ENCODE measurements around the gene RCAN1.
A peak's percentile ranks its signal among the peaks of the same experiment; 100 is the strongest.
"Not testable (repeated sequence)": the region's sequence is repeated elsewhere in the genome, so short reads cannot be mapped to it uniquely, and the experiment has no call there.

The RCAN1 gene

GRCh38 chr21:34511787-34512455 is 103.0 kb downstream of the RCAN1 start, which contains the start of gene KCNE1:
TSS of gene KCNE1 (minus strand) at chr21:34512210. CDS start at chr21:34449634, 62,576 bp downstream.
- DNase-seq, result no peak

GRCh38 chr21:34511181-34511580 is 103.7 kb downstream of the RCAN1 start:
- peak; percentile 18 for DNase-seq

GRCh38 chr21:34510148-34511142 is 104.5 kb downstream of the RCAN1 start:
- peak; percentile 79 for DNase-seq

GRCh38 chr21:34509151-34509550 is 105.8 kb downstream of the RCAN1 start:
- DNase-seq, result peak; percentile 29

GRCh38 chr21:34504595-34504994 is 110.3 kb downstream of the RCAN1 start:
- DNase-seq, result no peak

GRCh38 chr21:34502480-34503106 is 112.3 kb downstream of the RCAN1 start:
- no peak for DNase-seq

GRCh38 chr21:34501716-34502115 is 113.2 kb downstream of the RCAN1 start:
- no peak for DNase-seq

GRCh38 chr21:34500191-34500590 is 114.7 kb downstream of the RCAN1 start:
- DNase-seq, result no peak

- no peak for DNase-seq
Measured at GRCh38 chr21:34499116-34499515, 115.8 kb downstream of the RCAN1 start.

- DNase-seq, result peak; percentile 20
Measured at GRCh38 chr21:34498623-34499022, 116.3 kb downstream of the RCAN1 start.

GRCh38 chr21:34483854-34484253 is 131.1 kb downstream of the RCAN1 start:
- not testable (repeated sequence) for DNase-seq

GRCh38 chr21:34483435-34483834 is 131.5 kb downstream of the RCAN1 start:
- not testable (repeated sequence) for DNase-seq

GRCh38 chr21:34467333-34467732 is 147.6 kb downstream of the RCAN1 start:
- DNase-seq, result not testable (repeated sequence)

All from NCI-H69 (cell line).